ENCODE data around the gene ENTPD6. TPM values are rescaled to one million over a fixed set of nuclear protein-coding genes. Genes with fewer than 3 reads are reported as not detected.
"Not testable (repeated sequence)": the region's sequence is repeated elsewhere in the genome, so short reads cannot be mapped to it uniquely, and the experiment has no call there.

The ENTPD6 gene
- total and polyA plus RNA-seq, 4 donors = 25.5 to 111 (median 69.3) TPM

DNA sequence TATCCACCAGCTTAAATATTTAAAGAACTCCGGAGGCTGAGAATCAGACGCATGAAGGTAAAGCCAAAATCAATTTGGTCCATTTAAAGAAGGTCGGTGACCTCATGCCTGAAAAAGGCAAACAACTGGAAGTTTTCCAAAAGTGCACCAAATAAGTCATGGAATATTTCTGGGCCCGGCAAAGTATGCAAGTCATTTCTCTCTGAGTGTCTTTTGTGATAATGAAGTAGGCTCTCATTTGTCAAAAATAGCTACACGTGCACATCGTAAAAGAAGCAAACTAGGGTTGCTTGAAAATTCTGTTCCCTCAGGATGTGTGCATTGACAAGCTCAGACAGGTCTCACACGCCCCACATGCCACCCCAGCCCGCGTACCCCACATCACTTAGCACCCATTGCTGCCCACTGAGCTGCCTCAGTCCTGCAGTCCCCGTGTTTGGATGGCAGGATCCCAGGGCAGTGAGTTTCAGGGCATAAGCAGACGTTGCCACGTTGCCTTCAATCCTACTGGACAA is 31.9 kb downstream of the ENTPD6 start:
- ATAC-seq (ENCODE audit: low FRiP score) = peak; percentile 72
- WGBS, 2 donors = 4% methylated on average over 12 of the region's 12 CpGs
- intact Hi-C loops (cut with DNase I) = loop anchor here in 1 of 2 donors (2.0 kb wide), 1 partner anchor 69 kb away; no protein-coding TSS in a partner anchor
- Histone ChIP-seq H3K36me3 (ENCODE audit: control insufficient read depth in 1 of 2, insufficient read depth in 2 of 2, low read length in 1 of 2) (no peaks in the 10 kb centered on the region), H3K27me3 (ENCODE audit: control insufficient read depth in 1 of 2, insufficient read depth in 2 of 2, low read length in 1 of 2) (no peaks in the 10 kb centered on the region), H3K4me1 (ENCODE audit: control insufficient read depth in 1 of 2, insufficient read depth in 2 of 2, low read length in 2 of 2) (no peaks in the 10 kb centered on the region), H3K9me3 (ENCODE audit: control insufficient read depth, low read length) (no peaks in the 10 kb centered on the region), H3K27ac (ENCODE audit: low read depth in 1 of 2, low read length in 2 of 2) (peak overlapping the region; percentile 86 to 98), H3K4me3 (ENCODE audit: low read length in 2 of 2) (no peak overlapping the region)
- DNase-seq = peak in 1 of 2 donors; percentile 64

DNA sequence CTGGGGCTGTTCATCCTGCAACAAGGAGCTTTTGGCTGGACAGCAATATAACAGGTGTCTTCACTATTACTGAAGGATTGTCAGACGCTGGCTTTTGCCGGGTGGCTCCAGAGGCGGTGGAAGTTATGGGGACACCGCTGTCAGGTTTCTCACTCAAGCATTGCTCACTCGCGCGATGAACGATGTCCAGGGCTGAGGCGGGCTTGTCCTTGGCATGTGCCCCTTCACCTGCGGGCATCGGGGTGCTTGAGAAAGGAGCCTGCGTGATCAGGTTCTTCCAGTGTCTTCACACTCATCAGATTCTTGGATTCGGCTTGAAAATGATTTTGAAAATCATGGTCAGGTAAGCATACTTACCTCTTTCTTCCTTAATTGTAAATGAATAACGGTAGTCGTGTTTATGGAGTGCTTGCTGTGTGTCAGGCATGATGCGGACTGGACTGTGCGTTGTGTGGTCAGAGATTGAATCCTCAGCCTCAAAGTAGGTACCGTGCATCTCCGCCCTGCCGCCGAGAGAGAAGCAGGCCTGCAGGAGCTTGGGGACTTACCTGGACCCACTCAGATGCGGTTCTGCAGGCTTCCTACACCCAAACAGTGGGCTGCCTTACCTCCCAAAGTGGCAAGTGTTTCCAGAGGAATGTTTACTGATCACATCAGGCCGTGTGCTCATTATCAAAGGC is 34.1 kb downstream of the ENTPD6 start:
- intact Hi-C loops (cut with DNase I) = no loop called here
- H3K4me3 ChIP-seq (ENCODE audit: low read length in 2 of 2) = no peak overlapping the region
- H3K9me3 ChIP-seq (ENCODE audit: control insufficient read depth, low read length) = no peaks in the 10 kb centered on the region
- no peak for DNase-seq
- H3K36me3 ChIP-seq (ENCODE audit: control insufficient read depth in 1 of 2, insufficient read depth in 2 of 2, low read length in 1 of 2) = no peaks in the 10 kb centered on the region
- H3K27ac ChIP-seq (ENCODE audit: low read depth in 1 of 2, low read length in 2 of 2) = peak overlapping the region; percentile 58 to 70
- H3K27me3 ChIP-seq (ENCODE audit: control insufficient read depth in 1 of 2, insufficient read depth in 2 of 2, low read length in 1 of 2) = no peaks in the 10 kb centered on the region
- ATAC-seq (ENCODE audit: low FRiP score) = no peak
- WGBS, 2 donors = 81 to 85% methylated on average over 23 of the region's 23 CpGs
- no peaks in the 10 kb centered on the region for H3K4me1 ChIP-seq (ENCODE audit: control insufficient read depth in 1 of 2, insufficient read depth in 2 of 2, low read length in 2 of 2)

DNA sequence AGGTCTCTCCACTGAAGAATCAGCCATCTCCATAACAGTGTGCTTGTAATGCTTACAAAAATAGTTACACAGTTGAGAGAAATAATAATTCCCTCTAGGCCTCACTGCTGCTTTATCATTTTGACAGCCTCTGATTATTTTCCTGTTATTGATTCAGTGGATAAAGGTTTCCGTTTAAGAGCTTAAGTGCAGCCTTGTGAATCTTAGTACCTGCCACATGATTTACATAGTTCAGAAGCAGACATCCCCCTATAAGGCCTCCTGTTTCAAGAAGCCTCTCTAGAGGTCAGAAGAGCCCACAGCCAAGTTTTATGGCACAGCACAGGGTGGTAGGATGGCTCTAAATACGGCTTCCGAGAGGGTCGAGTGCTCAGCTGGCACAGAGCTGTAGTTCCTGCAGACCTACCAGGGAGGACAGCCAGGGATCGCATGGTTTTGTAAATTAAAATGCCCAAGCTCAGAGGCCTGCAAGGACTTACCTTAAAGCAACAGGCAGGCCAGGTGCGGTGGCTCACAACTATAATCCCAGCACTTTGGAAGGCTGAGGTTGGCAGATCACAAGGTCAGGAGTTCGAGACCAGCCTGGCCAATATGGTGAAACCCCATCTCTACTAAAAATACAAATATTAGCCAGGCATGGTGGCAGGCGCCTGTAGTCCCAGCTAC is 34.8 kb downstream of the ENTPD6 start:
- Histone ChIP-seq H3K27ac (ENCODE audit: low read depth in 1 of 2, low read length in 2 of 2) (peak overlapping the region; percentile 30 to 77), H3K4me3 (ENCODE audit: low read length in 2 of 2) (no peak overlapping the region), H3K4me1 (ENCODE audit: control insufficient read depth in 1 of 2, insufficient read depth in 2 of 2, low read length in 2 of 2) (no peaks in the 10 kb centered on the region), H3K27me3 (ENCODE audit: control insufficient read depth in 1 of 2, insufficient read depth in 2 of 2, low read length in 1 of 2) (no peaks in the 10 kb centered on the region), H3K9me3 (ENCODE audit: control insufficient read depth, low read length) (no peaks in the 10 kb centered on the region), H3K36me3 (ENCODE audit: control insufficient read depth in 1 of 2, insufficient read depth in 2 of 2, low read length in 1 of 2) (no peaks in the 10 kb centered on the region)
- WGBS, 2 donors = 46% methylated on average over 8 of the region's 8 CpGs
- no peak for DNase-seq
- ATAC-seq (ENCODE audit: low FRiP score) = no peak
- intact Hi-C loops (cut with DNase I) = no loop called here

DNA sequence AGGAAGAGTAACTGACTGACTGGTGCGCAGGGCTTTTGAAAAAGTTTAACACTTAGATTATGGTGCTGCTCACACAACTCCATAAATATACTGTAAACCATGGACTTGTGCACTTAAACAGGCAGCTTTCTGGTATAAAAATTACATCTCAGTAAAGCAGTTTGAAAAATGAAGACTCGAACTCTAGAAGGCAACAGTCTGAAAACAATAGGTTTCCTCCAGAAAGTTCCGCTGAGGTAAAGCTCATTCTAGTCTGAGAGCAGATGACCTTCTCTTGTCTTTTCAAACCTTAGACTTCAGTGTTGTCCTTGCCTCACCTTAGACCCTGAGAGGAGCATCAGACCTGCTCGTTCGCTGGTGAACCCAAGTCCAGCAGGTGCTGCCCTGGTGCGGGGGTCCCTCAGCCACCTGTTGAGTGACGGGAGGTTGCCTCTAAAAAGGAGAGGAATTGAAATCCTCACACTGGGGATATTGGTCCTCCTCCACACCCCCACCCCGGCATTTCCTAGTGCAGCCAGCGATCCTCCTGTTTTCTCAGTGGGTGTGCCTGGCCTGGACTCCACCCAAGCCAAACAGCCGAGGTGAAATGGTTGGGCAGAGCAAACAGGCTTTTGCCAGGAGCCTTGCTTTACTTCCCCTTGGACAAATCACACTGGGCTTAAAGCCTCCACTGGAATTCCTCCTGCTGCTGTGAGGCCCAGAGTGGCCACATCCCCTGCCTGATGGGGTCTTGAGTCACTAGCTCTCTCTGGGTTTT is 37.7 kb downstream of the ENTPD6 start:
- Histone ChIP-seq H3K27me3 (ENCODE audit: control insufficient read depth in 1 of 2, insufficient read depth in 2 of 2, low read length in 1 of 2) (no peaks in the 10 kb centered on the region), H3K9me3 (ENCODE audit: control insufficient read depth, low read length) (no peaks in the 10 kb centered on the region), H3K27ac (ENCODE audit: low read depth in 1 of 2, low read length in 2 of 2) (peak overlapping the region in 1 of 2 donors; percentile 87), H3K4me3 (ENCODE audit: low read length in 2 of 2) (no peak overlapping the region), H3K36me3 (ENCODE audit: control insufficient read depth in 1 of 2, insufficient read depth in 2 of 2, low read length in 1 of 2) (no peaks in the 10 kb centered on the region), H3K4me1 (ENCODE audit: control insufficient read depth in 1 of 2, insufficient read depth in 2 of 2, low read length in 2 of 2) (no peaks in the 10 kb centered on the region)
- intact Hi-C loops (cut with DNase I) = no loop called here
- WGBS, 2 donors = 37 to 38% methylated on average over 10 of the region's 10 CpGs
- ATAC-seq (ENCODE audit: low FRiP score) (peak; percentile 37), DNase-seq (peak; percentile 91 to 94)

DNA sequence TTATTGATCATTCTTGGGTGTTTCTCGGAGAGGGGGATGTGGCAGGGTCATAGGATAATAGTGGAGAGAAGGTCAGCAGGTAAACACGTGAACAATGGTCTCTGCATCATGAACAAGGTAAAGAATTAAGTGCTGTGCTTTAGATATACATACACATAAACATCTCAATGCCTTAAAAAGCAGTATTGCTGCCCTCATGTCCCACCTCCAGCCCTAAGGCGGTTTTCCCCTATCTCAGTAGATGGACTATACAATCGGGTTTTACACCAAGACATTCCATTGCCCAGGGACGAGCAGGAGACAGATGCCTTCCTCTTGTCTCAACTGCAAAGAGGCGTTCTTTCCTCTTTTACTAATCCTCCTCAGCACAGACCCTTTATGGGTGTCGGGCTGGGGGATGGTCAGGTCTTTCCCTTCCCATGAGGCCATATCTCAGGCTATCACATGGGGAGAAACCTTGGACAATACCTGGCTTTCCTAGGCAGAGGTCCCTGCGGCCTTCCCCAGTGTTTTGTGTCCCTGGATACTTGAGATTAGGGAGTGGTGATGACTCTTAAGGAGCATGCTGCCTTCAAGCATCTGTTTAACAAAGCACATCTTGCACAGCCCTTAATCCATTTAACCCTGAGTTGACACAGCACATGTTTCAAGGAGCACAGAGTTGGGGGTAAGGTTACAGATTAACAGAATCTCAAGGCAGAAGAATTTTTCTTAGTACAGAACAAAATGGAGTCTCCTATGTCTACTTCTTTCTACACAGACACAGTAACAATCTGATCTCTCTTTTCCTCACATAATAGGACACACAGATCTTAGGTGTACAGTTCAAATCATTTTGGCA is 38.7 kb downstream of the ENTPD6 start:
- WGBS, 2 donors = 81 to 88% methylated on average over 8 of the region's 8 CpGs
- H3K9me3 ChIP-seq (ENCODE audit: control insufficient read depth, low read length); DNase-seq; H3K27me3 ChIP-seq (ENCODE audit: control insufficient read depth in 1 of 2, insufficient read depth in 2 of 2, low read length in 1 of 2); H3K4me1 ChIP-seq (ENCODE audit: control insufficient read depth in 1 of 2, insufficient read depth in 2 of 2, low read length in 2 of 2); H3K36me3 ChIP-seq (ENCODE audit: control insufficient read depth in 1 of 2, insufficient read depth in 2 of 2, low read length in 1 of 2); intact Hi-C loops (cut with DNase I); H3K4me3 ChIP-seq (ENCODE audit: low read length in 2 of 2); ATAC-seq (ENCODE audit: low FRiP score); H3K27ac ChIP-seq (ENCODE audit: low read depth in 1 of 2, low read length in 2 of 2): not testable (repeated sequence)

DNA sequence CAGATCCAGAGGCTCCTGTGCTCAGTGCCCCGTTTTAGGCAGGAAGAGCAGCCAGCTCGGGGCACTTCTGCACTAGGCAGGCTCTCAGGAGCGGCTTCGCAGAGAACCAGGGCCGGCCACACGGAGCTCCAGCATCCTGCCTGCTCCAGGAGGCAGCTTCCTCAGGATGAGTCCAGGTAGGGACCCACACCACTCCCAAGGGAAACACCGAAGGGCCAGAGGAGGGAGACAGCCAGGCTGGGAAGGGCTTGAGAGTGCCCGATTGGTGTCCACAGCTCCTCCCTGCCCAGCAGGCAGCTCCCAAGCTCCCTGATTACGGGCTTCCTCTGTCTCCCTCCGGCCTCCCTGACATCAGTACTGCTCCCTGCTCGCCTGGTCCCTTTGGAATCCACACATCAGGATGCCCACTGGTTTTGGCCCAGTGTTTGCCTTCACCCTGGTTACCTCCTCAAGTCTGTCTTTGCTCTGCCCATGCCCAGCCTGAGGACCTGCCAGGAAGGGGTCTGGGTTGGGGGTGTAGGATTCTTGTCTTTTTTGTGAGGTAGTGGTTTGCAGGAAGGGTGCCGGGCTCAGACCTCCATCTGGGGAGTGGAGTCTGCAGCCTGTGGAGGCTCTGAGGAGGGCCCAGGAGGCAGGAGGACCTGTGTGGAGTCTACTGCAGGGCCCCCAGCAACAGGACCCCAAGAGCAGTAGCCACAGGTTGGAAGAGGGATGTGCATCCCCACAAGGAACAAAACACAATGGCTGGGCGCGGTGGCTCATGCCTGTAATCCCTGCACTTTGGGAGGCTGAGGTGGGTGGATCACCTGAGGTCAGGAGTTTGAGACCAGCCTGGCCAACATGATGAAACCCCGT is 41.2 kb downstream of the ENTPD6 start:
- Histone ChIP-seq H3K4me3 (ENCODE audit: low read length in 2 of 2) (no peak overlapping the region), H3K27ac (ENCODE audit: low read depth in 1 of 2, low read length in 2 of 2) (peak overlapping the region in 1 of 2 donors; percentile 66), H3K27me3 (ENCODE audit: control insufficient read depth in 1 of 2, insufficient read depth in 2 of 2, low read length in 1 of 2) (no peaks in the 10 kb centered on the region), H3K4me1 (ENCODE audit: control insufficient read depth in 1 of 2, insufficient read depth in 2 of 2, low read length in 2 of 2) (no peaks in the 10 kb centered on the region), H3K36me3 (ENCODE audit: control insufficient read depth in 1 of 2, insufficient read depth in 2 of 2, low read length in 1 of 2) (no peaks in the 10 kb centered on the region), H3K9me3 (ENCODE audit: control insufficient read depth, low read length) (no peaks in the 10 kb centered on the region)
- ATAC-seq (ENCODE audit: low FRiP score) (no peak), DNase-seq (no peak)
- intact Hi-C loops (cut with DNase I) = loop anchor here in 1 of 2 donors (5.0 kb wide), 1 partner anchor 194 kb away; no protein-coding TSS in a partner anchor
- WGBS, 2 donors = 83 to 87% methylated on average over 15 of the region's 15 CpGs

DNA sequence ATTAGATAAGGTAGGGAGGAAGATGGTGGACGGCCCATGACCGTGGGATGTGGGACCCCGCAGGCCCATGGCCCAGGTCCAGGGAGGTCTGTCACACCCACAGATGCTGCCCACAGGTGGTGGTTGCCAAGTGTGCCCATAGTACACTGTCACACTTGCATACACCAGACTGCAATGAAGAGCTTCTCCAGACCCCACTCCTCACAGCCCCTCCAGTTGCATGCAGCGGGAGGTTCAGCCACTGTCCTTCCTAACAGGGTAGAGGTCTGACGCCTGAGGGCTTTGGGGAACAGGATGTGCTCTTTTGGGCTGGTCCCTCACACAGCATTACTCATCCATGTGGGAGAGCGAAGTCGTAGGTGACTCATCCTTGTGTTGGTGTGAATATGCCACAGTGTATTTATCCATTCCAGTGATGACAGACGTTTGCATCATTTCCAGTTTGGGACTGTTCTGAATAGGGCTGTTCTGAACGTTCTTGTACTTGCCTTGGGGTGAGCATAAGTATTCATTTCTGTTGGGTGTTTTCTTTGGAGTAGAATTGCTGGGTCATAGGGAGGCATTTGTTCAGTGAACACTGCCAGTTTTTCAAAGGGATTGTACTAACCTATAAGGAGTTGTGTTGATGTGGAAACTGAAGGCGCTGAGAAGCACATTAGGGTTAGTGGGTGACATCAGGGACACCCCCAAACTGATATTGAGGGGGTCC is 42.3 kb downstream of the ENTPD6 start:
- DNase-seq = peak in 1 of 2 donors; percentile 84
- H3K9me3 ChIP-seq (ENCODE audit: control insufficient read depth, low read length) = no peaks in the 10 kb centered on the region
- intact Hi-C loops (cut with DNase I) = loop anchor here in 1 of 2 donors (1.0 to 5.0 kb wide), 2 partner anchors 10 to 195 kb away; no protein-coding TSS in a partner anchor
- H3K27ac ChIP-seq (ENCODE audit: low read depth in 1 of 2, low read length in 2 of 2) = peak overlapping the region; percentile 57 to 83
- no peaks in the 10 kb centered on the region for H3K4me1 ChIP-seq (ENCODE audit: control insufficient read depth in 1 of 2, insufficient read depth in 2 of 2, low read length in 2 of 2)
- peak; percentile 94 for ATAC-seq (ENCODE audit: low FRiP score)
- H3K27me3 ChIP-seq (ENCODE audit: control insufficient read depth in 1 of 2, insufficient read depth in 2 of 2, low read length in 1 of 2) = no peaks in the 10 kb centered on the region
- H3K36me3 ChIP-seq (ENCODE audit: control insufficient read depth in 1 of 2, insufficient read depth in 2 of 2, low read length in 1 of 2) = no peaks in the 10 kb centered on the region
- no peak overlapping the region for H3K4me3 ChIP-seq (ENCODE audit: low read length in 2 of 2)
- 29 to 30% methylated on average over 10 of the region's 10 CpGs for WGBS, 2 donors

Measured in aorta (tissue), 5 donors.